ENCODE results near the gene IL1A.

Gene IL1A

GRCh38 chr2:112725545-112726457 lies 58.5 kb downstream of the IL1A start:
- Histone ChIP-seq H3K9ac (ENCODE audit: low read length in 2 of 2) (no peak overlapping the region), H3K36me3 (ENCODE audit: control insufficient read depth in 2 of 2, insufficient read depth in 2 of 2, low read length in 2 of 2) (no peaks in the 10 kb centered on the region), H3K9me3 (ENCODE audit: control insufficient read depth in 2 of 2, low read length in 2 of 2) (no peaks in the 10 kb centered on the region), H3K27me3 (ENCODE audit: control insufficient read depth in 1 of 2, insufficient read depth in 2 of 2, low read length in 2 of 2) (peaks cover 0 to 3% of the 10 kb centered on the region in 2 donors), H3K4me1 (ENCODE audit: control insufficient read depth, insufficient read depth, low read length) (peaks cover 6% of the 10 kb centered on the region), H3K27ac (ENCODE audit: low read length) (no peak overlapping the region), H3K4me3 (ENCODE audit: low read length in 2 of 2) (no peak overlapping the region)

GRCh38 chr2:112724591-112725525 lies 59.4 kb downstream of the IL1A start:
- Histone ChIP-seq H3K9ac (ENCODE audit: low read length in 2 of 2) (no peak overlapping the region), H3K4me3 (ENCODE audit: low read length in 2 of 2) (no peak overlapping the region), H3K4me1 (ENCODE audit: control insufficient read depth, insufficient read depth, low read length) (peaks cover 6% of the 10 kb centered on the region), H3K9me3 (ENCODE audit: control insufficient read depth in 2 of 2, low read length in 2 of 2) (no peaks in the 10 kb centered on the region), H3K27ac (ENCODE audit: low read length) (no peak overlapping the region), H3K36me3 (ENCODE audit: control insufficient read depth in 2 of 2, insufficient read depth in 2 of 2, low read length in 2 of 2) (no peaks in the 10 kb centered on the region), H3K27me3 (ENCODE audit: control insufficient read depth in 1 of 2, insufficient read depth in 2 of 2, low read length in 2 of 2) (peaks cover 0 to 3% of the 10 kb centered on the region in 2 donors)

GRCh38 chr2:112723995-112724394 lies 60.3 kb downstream of the IL1A start:
- Histone ChIP-seq H3K27ac (ENCODE audit: low read length) (no peak overlapping the region), H3K27me3 (ENCODE audit: control insufficient read depth in 1 of 2, insufficient read depth in 2 of 2, low read length in 2 of 2) (peaks cover 0 to 3% of the 10 kb centered on the region in 2 donors), H3K4me1 (ENCODE audit: control insufficient read depth, insufficient read depth, low read length) (peaks cover 6% of the 10 kb centered on the region), H3K36me3 (ENCODE audit: control insufficient read depth in 2 of 2, insufficient read depth in 2 of 2, low read length in 2 of 2) (no peaks in the 10 kb centered on the region), H3K9me3 (ENCODE audit: control insufficient read depth in 2 of 2, low read length in 2 of 2) (no peaks in the 10 kb centered on the region), H3K4me3 (ENCODE audit: low read length in 2 of 2) (no peak overlapping the region), H3K9ac (ENCODE audit: low read length in 2 of 2) (no peak overlapping the region)
